IPS-NIHi11 (cell line): ENCODE results near the gene HNRNPA1.
A peak's percentile ranks its signal among the peaks of the same experiment; 100 is the strongest.
"Not testable (repeated sequence)": the region's sequence is repeated elsewhere in the genome, so short reads cannot be mapped to it uniquely, and the experiment has no call there.

Experiments used
- DNase-seq: peaks from one replicate; pipeline ENCODE4 v3.0.0; 2012; ENCODE audit warnings: mixed read lengths, low spot score

HNRNPA1 gene

DNA sequence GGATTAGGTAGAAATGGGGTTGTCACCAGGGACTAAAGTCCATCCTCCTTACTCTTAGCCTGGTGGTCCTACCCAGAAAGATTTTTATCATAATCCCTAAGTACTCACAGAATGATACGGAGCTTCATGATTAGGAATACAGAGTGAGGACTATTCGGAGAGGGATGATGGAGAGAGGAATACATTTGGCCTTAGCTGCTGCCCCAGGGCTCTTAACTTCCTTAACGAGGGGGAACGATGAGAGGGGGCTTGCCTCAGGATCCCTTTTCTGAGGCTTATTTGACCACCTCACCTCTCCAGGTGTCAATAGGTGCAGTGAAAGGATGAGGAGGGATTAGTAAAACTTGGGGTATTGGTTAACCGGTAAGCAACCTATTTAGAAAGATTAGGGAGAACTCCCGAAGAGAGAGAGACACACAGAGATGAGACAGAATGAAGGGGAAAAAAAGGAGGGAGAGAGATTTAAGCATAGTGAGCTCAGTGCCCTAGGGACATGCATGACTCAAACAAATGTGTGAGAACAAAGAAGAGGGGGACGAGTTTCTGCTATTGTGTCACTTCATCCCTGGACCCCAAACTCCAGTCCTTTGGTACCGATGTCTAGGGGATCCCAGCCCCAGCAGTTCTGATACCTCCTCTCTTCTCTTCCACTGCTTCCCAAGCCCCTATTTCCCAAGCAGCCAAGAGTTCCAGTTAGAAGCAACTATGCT, 19.1 kb downstream of the HNRNPA1 start:
- no peak for DNase-seq

DNA sequence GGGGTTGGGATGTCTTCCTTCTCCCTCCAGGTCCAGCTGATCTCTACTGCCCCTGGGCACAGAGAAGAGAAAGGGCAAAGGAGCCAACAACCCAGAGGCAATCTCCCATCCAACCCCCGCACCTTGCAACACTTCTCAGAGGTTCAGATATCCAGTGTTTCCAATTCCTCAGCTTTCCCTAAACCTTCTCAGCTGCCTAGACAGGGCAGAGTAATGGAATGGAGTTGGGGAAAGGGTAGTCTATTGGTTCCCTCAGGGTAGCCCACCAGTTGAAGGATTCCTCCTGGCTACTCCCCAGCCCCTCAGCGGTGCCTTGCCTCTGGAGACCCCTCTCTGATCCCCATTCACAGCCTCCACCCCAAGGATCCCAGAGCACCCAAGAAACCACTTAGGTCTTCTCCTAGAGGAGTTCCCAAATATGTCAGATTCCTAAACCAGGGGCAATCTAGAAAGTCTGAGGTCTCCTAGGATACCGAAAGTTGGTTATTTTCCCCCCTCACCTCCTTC, 19.8 kb downstream of the HNRNPA1 start:
- DNase-seq, result no peak

DNA sequence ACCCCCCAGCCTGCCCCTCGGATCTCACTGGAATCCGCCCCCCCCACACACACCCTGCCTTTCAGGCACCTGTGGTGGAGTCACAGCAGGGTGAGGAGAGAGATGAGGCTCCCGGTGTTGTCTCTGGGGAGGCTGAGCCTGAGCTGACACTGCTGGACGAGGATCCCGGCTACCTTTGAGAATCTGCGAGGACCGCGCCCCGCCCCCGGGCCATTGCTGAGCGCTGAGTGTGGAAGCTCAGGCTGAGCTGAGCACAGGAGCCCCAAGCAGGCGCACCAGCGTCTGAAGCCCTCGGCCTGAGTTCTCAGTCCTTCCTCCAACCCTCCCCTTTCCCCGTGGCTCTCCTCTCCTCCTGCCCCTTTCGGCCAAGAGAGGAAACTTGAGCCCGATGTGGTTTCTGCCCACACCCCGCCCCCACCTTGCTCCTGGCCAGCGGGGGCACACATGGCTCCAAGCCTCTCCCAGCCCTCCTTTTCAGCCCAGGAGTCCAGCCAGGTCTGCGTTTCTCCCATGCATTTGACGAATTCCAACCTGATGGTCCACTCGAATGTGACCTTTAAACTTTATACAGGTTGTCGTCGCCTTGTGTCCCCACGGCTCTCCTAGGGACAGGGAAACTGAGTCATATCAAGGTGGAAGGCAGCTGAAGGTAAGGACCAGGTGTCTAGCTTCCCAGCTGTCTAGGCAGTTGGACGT, 20.4 kb downstream of the HNRNPA1 start, which contains the start of gene NFE2:
Gene NFE2 (minus strand): TSS at position 284 of the 696 bp plus-strand sequence. CDS start 5,767 bp downstream, outside the sequence.
- DNase-seq, result peak; percentile 86

DNA sequence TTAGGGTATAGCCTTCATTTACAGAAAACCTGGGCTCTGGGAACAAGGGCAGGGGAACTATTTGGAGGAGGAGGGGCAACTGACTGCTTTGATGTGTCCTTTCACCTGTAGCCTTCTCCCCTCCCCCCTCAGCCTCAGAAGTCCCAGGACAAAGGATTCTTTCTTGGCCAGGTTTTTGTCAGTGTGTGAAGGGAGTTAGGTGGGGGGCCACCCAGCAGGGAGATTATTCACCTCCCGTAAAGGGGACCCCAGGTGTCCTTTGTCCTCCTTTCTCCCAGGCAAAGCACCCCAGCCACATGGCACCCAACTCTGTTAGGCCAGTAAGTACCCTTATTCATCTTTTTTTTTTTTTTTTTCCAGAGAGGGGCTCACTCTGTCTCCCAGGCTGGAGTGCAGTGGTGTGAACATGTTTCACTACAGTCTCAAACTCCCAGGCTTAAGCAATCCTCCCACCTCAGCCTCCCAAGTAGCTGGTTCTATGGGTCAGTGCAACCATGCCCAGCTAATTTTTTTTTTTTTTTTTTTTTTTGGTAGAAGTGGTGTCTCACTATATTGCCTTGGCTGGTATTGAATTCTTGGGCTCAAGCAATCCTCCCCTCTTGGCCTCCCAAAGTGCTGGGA, 21.0 kb downstream of the HNRNPA1 start:
- peak; percentile 67 for DNase-seq

DNA sequence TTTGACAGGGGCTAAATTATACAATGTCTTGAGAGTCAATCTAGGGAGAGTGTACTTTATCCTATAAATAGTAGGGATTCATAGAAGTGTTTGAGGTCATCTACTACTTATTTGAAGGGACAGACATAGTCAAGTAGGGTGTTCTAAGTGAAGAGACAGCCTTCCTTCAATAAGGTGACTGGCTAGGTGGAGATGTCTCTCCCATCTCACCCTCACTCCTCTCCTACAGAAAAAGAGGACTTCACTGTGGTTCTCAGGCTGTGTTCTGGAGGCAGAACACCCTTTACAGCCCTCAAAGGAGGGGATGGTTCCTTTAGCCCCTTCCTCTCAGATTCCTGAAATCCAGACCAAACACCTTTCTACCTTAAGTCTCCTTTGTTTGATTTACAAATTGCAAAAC, 23.1 kb downstream of the HNRNPA1 start:
- no peak for DNase-seq

DNA sequence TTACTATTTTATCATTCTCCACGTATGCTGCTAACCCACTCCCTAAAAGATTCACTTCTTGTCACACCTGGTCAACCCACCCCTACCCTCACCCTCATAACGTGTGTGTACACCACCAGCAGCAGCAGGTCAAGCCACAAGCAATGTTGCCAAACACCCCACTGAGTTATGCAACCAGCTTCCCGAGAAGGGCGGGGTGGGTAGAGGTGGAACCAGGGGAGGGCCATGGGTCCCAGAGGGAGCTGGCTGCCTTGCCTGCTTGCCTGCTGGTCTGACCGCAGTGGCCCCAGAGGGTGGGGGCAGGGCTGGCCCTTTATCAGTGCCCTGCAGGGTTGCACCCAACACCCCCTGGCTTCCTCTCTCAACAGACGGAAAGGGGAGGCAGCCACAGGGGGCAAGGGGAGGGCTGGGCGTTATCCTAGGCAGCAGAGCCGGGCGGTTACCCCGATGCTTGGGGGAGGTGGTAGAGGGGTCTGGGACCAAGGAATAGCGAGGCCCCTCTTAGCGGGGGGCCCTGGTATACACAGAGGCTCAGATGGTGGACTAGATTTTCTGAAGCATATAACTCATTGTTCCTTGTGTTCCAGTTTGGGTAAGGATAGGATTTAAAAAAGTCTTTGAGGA, 23.8 kb downstream of the HNRNPA1 start:
- peak; percentile 76 for DNase-seq

DNA sequence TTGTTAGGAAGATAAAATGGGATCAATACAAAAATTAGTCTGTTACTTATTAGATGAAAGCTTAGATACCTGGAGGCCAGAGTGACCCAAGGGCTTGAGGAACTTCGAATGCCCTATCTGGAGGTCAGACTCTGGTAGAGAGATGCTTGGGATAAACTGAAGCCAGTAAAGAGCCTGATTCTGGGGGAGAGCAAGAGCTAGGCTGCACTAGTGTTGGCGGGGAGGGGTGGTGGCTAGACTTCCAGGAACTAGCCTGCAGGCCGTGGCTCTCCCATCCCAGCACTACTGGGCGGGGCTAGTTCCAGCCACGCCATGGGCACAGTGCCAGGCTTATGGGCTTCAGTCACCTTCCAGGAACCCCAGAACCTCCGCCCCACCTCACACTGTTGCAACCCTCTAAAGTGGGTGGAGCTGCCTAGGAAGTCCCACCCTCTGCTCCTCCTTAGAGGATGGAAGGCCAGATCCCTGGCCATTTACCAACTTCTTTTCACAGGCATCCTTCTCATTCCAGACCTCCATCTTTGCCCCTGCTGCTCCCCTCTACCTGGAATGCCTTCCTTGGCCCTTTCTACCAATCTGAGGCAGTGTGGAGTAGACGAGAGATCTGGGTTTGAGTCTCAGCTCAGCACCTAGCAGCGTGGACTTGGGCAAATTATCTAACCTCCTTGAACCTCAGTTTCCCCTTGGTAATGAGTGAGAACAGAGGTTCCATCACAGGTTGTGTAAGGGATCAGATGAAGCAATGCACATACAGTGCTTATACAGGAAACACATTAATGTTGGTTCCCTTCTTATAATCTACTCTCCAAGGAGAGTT, 26.6 kb downstream of the HNRNPA1 start:
- DNase-seq, result peak; percentile 63

DNA sequence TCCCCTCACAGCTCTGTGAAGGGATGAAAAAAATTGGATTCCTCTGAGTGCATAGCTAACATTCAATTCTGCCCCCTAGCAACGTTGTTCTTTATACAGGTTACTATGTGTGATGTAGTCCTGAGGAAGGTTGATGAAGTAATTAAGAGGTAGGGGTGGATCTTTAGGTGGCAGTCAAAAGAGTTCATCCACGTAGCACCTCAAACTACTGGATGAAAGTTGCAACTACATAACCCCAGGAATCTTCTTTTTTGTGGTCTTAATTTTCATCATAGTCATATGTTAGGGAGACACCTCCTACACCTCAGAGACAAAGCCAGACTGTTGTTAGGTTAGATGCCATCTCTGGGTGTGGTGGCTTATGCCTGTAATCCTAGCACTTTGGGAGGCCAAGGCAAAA, 30.5 kb downstream of the HNRNPA1 start:
- no peak for DNase-seq

DNA sequence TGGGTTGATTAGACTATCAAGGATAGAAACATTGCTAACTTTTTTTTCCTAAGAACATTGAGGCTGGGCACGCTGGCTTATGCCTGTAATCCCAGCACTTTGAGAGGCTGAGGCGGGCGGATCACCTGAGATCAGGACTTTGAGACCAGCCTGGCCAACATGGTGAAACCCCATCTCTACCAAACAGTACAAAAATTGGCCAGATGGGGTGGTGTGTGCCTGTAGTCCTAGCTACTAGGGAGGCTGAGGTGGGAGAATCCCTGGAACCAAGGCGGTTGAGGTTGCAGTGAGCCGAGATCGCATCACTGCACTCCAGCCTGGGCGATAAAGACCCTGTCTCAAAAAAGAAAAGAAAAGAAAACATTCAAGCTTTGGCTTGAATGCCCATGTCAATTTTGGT, 31.8 kb downstream of the HNRNPA1 start:
- not testable (repeated sequence) for DNase-seq

DNA sequence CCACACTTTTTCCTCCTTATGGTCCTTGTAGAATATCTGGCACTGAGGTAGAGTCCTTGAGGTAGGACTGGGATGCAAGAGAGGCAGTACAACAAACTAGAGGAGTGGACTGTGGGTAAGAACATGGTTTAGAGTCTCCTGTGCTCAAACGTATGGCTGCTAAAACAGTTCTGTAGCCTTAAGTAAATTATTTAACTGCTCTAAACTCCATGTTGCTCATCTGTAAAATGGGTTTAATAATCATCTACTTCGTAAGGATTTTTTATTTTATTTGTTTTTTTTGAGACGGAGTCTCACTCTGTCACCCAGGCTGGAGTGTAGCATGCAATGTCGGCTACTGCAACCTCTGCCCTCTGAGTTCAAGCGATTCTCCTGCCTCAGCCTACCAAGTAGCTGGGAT, 40.8 kb downstream of the HNRNPA1 start:
- DNase-seq, result no peak

DNA sequence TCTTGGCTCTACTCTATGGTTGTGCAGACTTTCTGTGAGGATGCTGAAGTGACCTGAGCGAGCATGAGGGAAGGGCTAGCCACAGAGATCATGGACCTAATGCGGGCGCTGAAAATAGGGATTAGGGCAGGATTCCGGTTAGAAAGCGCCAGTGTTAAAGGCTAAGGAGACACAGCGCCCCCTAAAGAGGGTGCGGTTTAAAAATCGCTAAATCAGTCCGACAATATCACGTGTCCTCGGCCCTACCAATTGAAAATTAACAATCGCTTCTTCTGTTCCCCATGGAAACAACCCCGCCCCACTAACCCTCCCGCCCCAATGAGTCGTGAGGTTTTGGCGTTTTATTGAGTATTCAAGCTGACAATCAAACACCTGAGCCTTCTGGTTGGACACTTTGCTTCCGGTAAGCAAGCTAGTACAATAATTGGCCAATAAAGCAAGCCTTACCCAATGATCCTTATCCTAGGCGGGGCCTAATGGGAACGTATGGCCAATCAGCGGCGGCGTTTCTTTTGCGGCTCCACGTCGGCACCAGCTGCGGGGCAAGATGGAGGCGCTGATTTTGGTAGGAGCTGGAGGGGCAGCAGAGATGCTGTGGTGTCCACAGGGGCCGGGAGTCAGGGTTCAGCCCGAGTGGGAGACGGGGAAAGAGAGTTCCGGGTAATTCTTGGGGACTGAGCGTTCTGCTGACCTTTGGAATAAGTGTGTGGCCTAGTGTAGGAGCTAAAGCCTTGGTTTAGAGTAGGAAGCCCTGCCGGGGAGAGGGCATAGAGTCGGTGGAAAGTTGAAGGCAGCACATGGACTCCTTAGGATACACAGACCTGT, 44.3 kb downstream of the HNRNPA1 start, which contains the start of gene COPZ1:
Gene COPZ1 (plus strand): TSS at position 515 of the 825 bp plus-strand sequence. CDS start 33 bp downstream, at position 548.
- DNase-seq, result peak; percentile 95

DNA sequence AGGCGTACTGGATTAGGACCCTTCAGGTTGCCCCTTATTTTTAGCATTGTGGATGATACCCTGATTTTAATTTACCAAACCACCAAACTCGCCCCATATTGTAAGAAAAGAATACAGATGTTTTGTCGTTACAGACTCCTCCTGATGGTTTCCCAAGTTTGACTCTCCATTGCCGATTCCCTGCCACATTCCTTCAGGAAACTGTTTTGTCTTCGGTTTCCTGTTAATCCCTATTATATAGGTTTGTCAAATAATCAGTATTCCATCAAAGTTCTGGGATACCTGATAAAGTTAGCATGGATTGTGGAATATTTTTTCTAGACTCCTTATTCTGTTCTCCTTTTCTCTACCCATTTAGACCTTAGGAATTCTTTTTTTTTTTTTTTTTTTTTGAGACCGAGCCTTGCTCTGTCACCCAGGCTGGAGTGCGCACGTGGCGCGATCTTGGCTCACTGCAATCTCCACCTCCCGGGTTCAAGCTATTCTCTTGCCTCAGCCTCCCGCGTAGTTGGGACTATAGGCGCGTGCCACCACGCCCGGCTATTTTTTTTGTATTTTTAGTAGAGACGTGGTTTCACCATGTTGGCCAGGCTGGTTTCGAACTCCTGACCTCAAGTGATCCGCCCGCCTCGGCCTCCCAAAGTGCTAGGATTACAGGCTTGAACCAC, 45.0 kb downstream of the HNRNPA1 start:
- not testable (repeated sequence) for DNase-seq

DNA sequence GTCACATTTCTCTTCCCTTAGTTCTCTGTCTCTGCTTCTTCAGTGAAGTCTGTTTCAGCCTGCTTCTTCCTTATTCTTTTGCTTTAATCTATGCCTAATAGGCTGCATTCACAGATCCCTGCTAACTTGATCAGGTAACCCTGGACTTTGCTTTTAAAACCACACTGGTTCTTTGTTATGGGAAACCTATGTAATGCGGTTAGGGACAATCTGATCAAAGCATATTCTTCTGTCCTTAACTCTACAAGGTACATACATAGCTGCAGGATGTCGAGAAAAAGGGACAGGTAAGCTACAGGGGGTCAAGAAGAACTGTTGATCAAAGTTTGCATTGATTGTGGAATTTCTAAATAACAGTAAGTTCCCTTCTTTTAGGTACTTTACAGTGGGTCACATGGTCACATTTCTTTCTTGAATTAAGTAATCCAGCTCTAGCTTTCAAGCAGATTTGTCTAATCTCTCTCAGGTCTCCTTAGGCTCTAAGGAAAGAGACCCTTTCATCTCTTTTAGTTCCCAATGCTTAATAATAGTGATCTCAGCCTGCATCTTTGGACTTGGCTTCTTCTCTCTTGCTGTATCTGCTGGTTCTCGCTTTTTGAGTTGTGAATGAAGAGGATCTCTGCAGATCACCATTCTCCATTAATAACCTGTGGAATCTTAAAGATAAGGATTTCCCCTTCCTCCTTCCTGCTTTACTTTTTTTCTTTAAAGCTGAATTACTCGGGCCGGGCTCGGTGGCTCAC, 48.2 kb downstream of the HNRNPA1 start:
- no peak for DNase-seq

DNA sequence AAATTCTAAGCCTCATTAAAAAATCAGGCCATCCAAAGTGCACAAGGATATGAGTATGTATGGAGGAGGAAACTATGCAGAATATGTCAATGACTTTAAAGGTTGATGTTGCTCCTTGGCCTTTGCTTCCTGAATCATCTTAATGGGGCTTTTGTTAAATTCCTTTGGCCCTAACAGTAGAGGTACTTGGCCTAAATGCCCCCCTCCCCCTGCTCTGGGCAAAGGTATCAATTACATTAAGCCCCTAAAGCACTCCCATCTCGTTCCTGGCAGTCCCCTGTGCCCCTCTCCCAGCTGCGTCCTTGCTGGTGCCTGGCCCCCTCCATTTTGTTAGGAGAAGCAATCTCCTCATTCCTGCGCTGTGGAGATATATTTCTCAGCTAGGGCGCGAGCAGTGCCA, 49.2 kb downstream of the HNRNPA1 start:
- DNase-seq, result no peak

DNA sequence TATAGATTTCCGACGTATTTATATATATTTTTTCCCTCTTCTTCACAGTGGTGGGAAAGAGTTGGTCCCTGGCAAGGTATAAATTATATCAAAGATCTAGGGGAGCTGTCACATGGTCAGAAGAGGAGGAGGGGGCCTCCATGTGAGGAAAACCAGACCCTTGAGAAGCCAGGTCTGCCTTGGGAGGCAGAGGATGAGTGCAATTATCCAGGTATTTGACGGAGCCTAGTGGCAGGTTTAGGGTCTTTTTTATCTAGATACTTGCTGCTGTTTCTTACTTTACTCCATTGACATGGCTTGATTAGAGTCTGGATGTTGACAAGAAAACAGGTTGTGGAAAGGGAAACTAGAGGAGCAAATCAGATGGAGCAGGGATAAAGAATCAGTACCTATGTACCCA, 49.9 kb downstream of the HNRNPA1 start:
- no peak for DNase-seq

DNA sequence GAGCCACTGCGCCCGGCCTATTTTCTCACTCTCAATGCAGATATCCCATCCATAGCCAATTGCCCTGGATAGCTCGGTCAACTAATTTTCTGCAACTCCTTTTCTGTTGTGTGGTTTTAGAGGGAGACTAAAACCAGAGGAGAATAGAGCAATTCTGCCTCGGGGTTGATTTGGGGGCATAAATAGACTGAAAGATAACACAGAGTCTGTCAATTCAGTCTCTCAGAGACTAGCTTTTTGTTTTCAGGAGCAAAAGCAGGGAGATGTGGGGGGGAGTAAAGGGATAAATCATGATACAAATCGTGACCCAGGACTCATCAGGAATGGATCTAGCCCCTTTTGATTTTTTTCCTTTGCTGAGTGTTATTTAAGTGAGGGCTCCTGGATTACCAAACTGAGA, 50.9 kb downstream of the HNRNPA1 start:
- no peak for DNase-seq

DNA sequence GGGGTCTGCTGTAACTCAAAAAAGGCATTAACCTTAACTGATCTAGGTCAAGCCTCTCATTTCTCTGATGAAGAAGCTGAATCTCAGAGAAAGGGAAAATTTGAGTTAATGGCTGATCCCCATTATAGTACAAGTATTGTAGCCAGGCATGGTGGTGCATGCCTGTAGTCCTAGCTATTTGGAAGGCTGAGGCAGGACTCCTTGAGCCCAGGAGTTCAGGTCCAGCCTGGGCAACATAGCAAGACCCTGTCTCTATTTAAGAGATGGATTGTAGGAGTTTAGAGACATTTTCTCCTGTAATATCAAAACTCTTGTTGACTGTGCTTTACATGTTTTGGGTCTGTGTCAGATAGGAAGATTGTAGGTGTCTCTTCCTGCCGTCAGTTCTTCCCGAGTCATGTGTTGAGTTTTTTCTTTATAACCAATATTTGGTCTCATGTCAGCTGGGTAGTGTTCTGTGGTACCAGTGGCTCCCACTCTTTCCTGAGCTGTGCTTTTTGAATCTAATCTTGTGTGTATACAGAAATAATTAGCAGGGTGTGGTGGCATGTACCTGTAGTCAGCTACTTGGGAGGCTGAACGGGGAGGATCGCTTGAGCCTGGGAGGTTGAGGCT, 53.0 kb downstream of the HNRNPA1 start:
- no peak for DNase-seq
